ENCODE data around the gene PPP1R12B.

PPP1R12B gene

GRCh38 chr1:202639500-202639899, 291.0 kb downstream of the PPP1R12B start:
- ChIA-PET POLR2A (no interaction called here), CTCF (interaction anchor here (1.1 to 2.6 kb wide), 2 partner anchors 13 to 36 kb away, joined by 3 to 6 read pairs; no protein-coding TSS in a partner anchor)
- no peak for DNase-seq (ENCODE audit: extremely low spot score)
- TF ChIP-seq, protein P1, sequence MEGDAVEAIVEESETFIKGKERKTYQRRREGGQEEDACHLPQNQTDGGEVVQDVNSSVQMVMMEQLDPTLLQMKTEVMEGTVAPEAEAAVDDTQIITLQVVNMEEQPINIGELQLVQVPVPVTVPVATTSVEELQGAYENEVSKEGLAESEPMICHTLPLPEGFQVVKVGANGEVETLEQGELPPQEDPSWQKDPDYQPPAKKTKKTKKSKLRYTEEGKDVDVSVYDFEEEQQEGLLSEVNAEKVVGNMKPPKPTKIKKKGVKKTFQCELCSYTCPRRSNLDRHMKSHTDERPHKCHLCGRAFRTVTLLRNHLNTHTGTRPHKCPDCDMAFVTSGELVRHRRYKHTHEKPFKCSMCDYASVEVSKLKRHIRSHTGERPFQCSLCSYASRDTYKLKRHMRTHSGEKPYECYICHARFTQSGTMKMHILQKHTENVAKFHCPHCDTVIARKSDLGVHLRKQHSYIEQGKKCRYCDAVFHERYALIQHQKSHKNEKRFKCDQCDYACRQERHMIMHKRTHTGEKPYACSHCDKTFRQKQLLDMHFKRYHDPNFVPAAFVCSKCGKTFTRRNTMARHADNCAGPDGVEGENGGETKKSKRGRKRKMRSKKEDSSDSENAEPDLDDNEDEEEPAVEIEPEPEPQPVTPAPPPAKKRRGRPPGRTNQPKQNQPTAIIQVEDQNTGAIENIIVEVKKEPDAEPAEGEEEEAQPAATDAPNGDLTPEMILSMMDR (IDR thresholded peaks at IDR 0.05; ENCODE audit: control extremely low read depth, extremely low read depth, low read depth, missing control alignments): no peak

DNA sequence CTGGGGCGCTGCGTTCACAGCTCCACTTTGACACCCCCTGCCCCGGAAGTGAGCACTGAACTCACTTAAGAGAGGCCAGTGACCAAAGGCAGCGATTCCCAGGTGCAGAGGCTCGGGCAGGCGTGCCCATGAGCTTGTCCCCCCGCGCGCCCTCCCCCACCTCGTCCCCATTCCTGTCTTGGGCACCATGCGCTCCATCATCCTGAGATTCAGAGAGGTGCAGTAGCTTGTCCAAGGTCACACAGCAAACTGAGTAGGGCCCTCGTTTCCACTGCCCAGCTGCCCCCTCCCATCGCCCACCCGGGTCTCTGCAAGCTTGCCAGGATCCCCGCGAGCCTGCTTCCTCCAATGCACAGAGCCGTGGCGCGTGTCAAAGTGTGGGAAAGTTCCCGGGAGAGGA, 293.7 kb downstream of the PPP1R12B start:
- POLR2A ChIA-PET: no interaction called here
- CTCF ChIA-PET: interaction anchor here (1.0 kb wide), 1 partner anchor 13 kb away, joined by 4 read pairs; no protein-coding TSS in a partner anchor
- DNase-seq (ENCODE audit: extremely low spot score): no peak
- TF ChIP-seq, protein P1 (IDR thresholded peaks at IDR 0.05; ENCODE audit: control extremely low read depth, extremely low read depth, low read depth, missing control alignments): no peak
